Measurements from ENCODE around the gene MRPS18A.
"Not testable (repeated sequence)": the region's sequence is repeated elsewhere in the genome, so short reads cannot be mapped to it uniquely, and the experiment has no call there.

MRPS18A gene

GRCh38 chr6:43716099-43716498 is 28.5 kb upstream of the MRPS18A start:
- no peak for DNase-seq

GRCh38 chr6:43715056-43715788 is 27.6 kb upstream of the MRPS18A start:
- DNase-seq, result no peak

GRCh38 chr6:43714311-43715055 is 26.9 kb upstream of the MRPS18A start:
- no peak for DNase-seq

GRCh38 chr6:43713643-43714310 is 26.2 kb upstream of the MRPS18A start:
- no peak for DNase-seq

GRCh38 chr6:43712579-43712978 is 25.0 kb upstream of the MRPS18A start:
- no peak for DNase-seq

- no peak for DNase-seq
These were observed 23.0 kb upstream of the MRPS18A start for GRCh38 chr6:43710576-43710975.

- DNase-seq, result no peak
These were observed 22.2 kb upstream of the MRPS18A start for GRCh38 chr6:43709654-43710303.

GRCh38 chr6:43708860-43709653 is 21.5 kb upstream of the MRPS18A start:
- DNase-seq, result no peak

GRCh38 chr6:43707767-43708166 is 20.2 kb upstream of the MRPS18A start:
- DNase-seq, result no peak

GRCh38 chr6:43707269-43707668 is 19.7 kb upstream of the MRPS18A start:
- DNase-seq, result no peak

- no peak for DNase-seq
These were observed 19.2 kb upstream of the MRPS18A start for GRCh38 chr6:43706788-43707187.

GRCh38 chr6:43705996-43706395 is 18.4 kb upstream of the MRPS18A start:
- no peak for DNase-seq

GRCh38 chr6:43703512-43704429 is 16.2 kb upstream of the MRPS18A start:
- DNase-seq, result no peak

GRCh38 chr6:43702534-43703440 is 15.2 kb upstream of the MRPS18A start:
- DNase-seq, result peak in 1 of 2 donors; percentile 18

- DNase-seq, result no peak
These were observed 14.6 kb upstream of the MRPS18A start for GRCh38 chr6:43702171-43702533.

- DNase-seq, result not testable (repeated sequence)
These were observed 13.5 kb upstream of the MRPS18A start for GRCh38 chr6:43700939-43701560.

GRCh38 chr6:43699564-43700186 is 12.1 kb upstream of the MRPS18A start:
- no peak for DNase-seq

- DNase-seq, result no peak
These were observed 11.2 kb upstream of the MRPS18A start for GRCh38 chr6:43698584-43699349.

- no peak for DNase-seq
These were observed 9.8 kb upstream of the MRPS18A start for GRCh38 chr6:43697421-43697820.

Measured in stimulated activated CD4-positive, alpha-beta T cell treated with anti-CD3 and anti-CD28 coated beads, Interleukin-2, amount 100 ng/mL, for 24 hours (primary cell).